Sigmoid colon (tissue), 7 donors: Measurements from ENCODE around the gene PCAT6. TPM values are rescaled to one million over a fixed set of nuclear protein-coding genes. Genes with fewer than 3 reads are reported as not detected.

ENCODE experiments used
- DNase-seq: peaks from one replicate; pipeline ENCODE4 v3.0.0-alpha.2; 2019
- H3K27ac ChIP-seq, 4 donors: fragments of 200-600 bp; sonication (generic); one replicate each; pipeline ENCODE4 v1.5.1; 2016 to 2019; ENCODE audit warnings: mild to moderate bottlenecking in 1 of 4
- H3K27me3 ChIP-seq, 3 donors: fragments of 200-600 bp; sonication (generic); one replicate each; pipeline ENCODE4 v1.5.1; 2019; ENCODE audit warnings: mild to moderate bottlenecking in 1 of 3
- H3K36me3 ChIP-seq, 4 donors: fragments of 200-600 bp; sonication (generic); one replicate each; pipeline ENCODE4 v1.5.1; 2016 to 2019
- H3K4me1 ChIP-seq, 4 donors: fragments of 200-600 bp; sonication (generic); one replicate each; pipeline ENCODE4 v1.5.1; 2017 to 2019
- H3K4me3 ChIP-seq, 4 donors: fragments of 200-600 bp; sonication (generic); one replicate each; pipeline ENCODE4 v1.5.1; 2017 to 2019; ENCODE audit warnings: mild to moderate bottlenecking in 2 of 4, moderate library complexity in 1 of 4
- H3K9me3 ChIP-seq, 4 donors: fragments of 200-600 bp in 3 of 4; sonication (generic) in 3 of 4; one replicate each; pipeline versions ENCODE4 v1.5.1 to v1.6.1; 2013 to 2019
- CTCF ChIP-seq, 4 experiments: fragments of 450-650 bp in 3 of 4; fragments of 200-600 bp in 1 of 4; IDR thresholded peaks; one replicate each; pipeline ENCODE4 v1.5.1; 2016 to 2019; ENCODE audit warnings: antibody characterized with exemption in 4 of 4, mild to moderate bottlenecking in 3 of 4, moderate library complexity in 2 of 4
- EP300 ChIP-seq, 4 donors: sonication (generic); formaldehyde crosslinking; IDR thresholded peaks; one replicate each; pipeline ENCODE4 v1.6.1; 2017; ENCODE audit warnings: antibody characterized with exemption in 4 of 4
- POLR2A ChIP-seq, 2 donors: fragments of 450-650 bp; IDR thresholded peaks; one replicate each; pipeline ENCODE4 v1.6.1; 2016; ENCODE audit warnings: antibody characterized with exemption in 2 of 2, mild to moderate bottlenecking in 2 of 2, moderate library complexity in 2 of 2
- POLR2AphosphoS5 ChIP-seq, 4 donors: sonication (generic); formaldehyde crosslinking; IDR thresholded peaks; one replicate each; pipeline ENCODE4 v1.6.1; 2017; ENCODE audit warnings: antibody characterized with exemption in 4 of 4
- WGBS, 2 donors: extraction: QIAGEN DNeasy Blood & Tissue Kit; methylation state at CpG; one replicate each; pipeline ENCODE4 v1.1.7; 2013; 5-methylcytosine and 5-hydroxymethylcytosine counted together
- intact Hi-C: fragments of 100-400 bp; cut with DNase I; formaldehyde crosslinking; loops from one replicate; pipeline ENCODE4 v1.15.1; 2023
- polyA plus RNA-seq, 3 donors: library from polyadenylated mRNA; stranded (reverse); fragments of 200-250 nt; gene quantifications; one replicate each; pipeline ENCODE4 v1.2.3, GENCODE V29; 2013
- total RNA-seq, 4 donors: library from RNA; depleted of rRNA; stranded (reverse); fragments of >200 nt; gene quantifications; one replicate each; pipeline ENCODE4 v1.1.0, GENCODE V29; 2016
- donor health status: healthy with polysubstance abuse.
- donor health status: Bipolar disorder and iron deficiency.
- donor health status: healthy.

Gene PCAT6
- total and polyA plus RNA-seq, 7 donors, result 1.6 to 1.7 TPM; not detected in 5

GRCh38 chr1:202843081-202843480, 32.3 kb downstream of the PCAT6 start:
- WGBS, 2 donors, result 91% methylated on average over 11 of the region's 11 CpGs
- H3K4me3 ChIP-seq, result no peak overlapping the region
- no peak overlapping the region for H3K27ac ChIP-seq
- H3K4me1 ChIP-seq, result no peaks in the 10 kb centered on the region
- no peak for DNase-seq
- intact Hi-C loops, result no loop called here
- no peaks in the 10 kb centered on the region for H3K9me3 ChIP-seq
- TF ChIP-seq POLR2A (IDR thresholded peaks at IDR 0.05) (no peak), CTCF (IDR thresholded peaks at IDR 0.05) (no peak), EP300 (IDR thresholded peaks at IDR 0.05) (no peak), POLR2AphosphoS5 (IDR thresholded peaks at IDR 0.05) (no peak)
- no peaks in the 10 kb centered on the region for H3K27me3 ChIP-seq
- H3K36me3 ChIP-seq, result no peaks in the 10 kb centered on the region

GRCh38 chr1:202844259-202844658, 33.5 kb downstream of the PCAT6 start:
- intact Hi-C loops, result no loop called here
- Histone ChIP-seq H3K4me3 (no peak overlapping the region), H3K9me3 (no peaks in the 10 kb centered on the region), H3K36me3 (no peaks in the 10 kb centered on the region), H3K27me3 (no peaks in the 10 kb centered on the region), H3K4me1 (no peaks in the 10 kb centered on the region), H3K27ac (no peak overlapping the region)
- no peak for TF ChIP-seq CTCF (IDR thresholded peaks at IDR 0.05)
- TF ChIP-seq POLR2AphosphoS5 (IDR thresholded peaks at IDR 0.05), result no peak
- TF ChIP-seq POLR2A (IDR thresholded peaks at IDR 0.05), result no peak
- TF ChIP-seq EP300 (IDR thresholded peaks at IDR 0.05), result no peak
- 93 to 94% methylated on average over 5 of the region's 5 CpGs for WGBS, 2 donors
- DNase-seq, result no peak

- Histone ChIP-seq H3K27ac (no peak overlapping the region), H3K36me3 (no peaks in the 10 kb centered on the region), H3K4me1 (no peaks in the 10 kb centered on the region), H3K27me3 (no peaks in the 10 kb centered on the region), H3K4me3 (no peak overlapping the region), H3K9me3 (no peaks in the 10 kb centered on the region)
- 82 to 85% methylated on average over 6 of the region's 6 CpGs for whole genome bisulfite sequencing, 2 donors
- intact Hi-C loops, result no loop called here
- no peak for TF ChIP-seq POLR2A (IDR thresholded peaks at IDR 0.05)
- TF ChIP-seq POLR2AphosphoS5 (IDR thresholded peaks at IDR 0.05), result no peak
- TF ChIP-seq EP300 (IDR thresholded peaks at IDR 0.05), result no peak
- TF ChIP-seq CTCF (IDR thresholded peaks at IDR 0.05), result no peak
- DNase-seq, result no peak
Observed at GRCh38 chr1:202844935-202845334, 34.2 kb downstream of the PCAT6 start.

DNA sequence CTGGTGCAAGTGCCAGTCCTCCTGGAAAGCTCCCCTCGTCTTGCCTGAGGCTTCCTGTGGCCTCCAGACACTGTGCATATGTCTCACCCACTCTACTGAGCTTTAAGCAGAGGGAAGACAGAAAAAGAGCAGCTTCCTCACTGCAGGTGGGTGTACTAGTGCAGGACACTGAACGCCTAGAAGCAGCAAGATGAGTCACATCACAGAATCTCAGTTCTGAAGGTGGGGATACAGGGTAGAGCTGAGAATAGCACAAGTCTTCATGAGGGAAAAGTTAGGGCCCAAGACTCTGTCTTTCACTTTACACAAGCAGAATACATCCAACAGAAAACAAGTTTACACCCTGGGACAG, 37.4 kb downstream of the PCAT6 start:
- H3K4me3 ChIP-seq, result no peak overlapping the region
- H3K27ac ChIP-seq, result no peak overlapping the region
- no peaks in the 10 kb centered on the region for H3K4me1 ChIP-seq
- no peak for TF ChIP-seq CTCF (IDR thresholded peaks at IDR 0.05)
- no peak for TF ChIP-seq POLR2AphosphoS5 (IDR thresholded peaks at IDR 0.05)
- TF ChIP-seq POLR2A (IDR thresholded peaks at IDR 0.05), result no peak
- no peak for TF ChIP-seq EP300 (IDR thresholded peaks at IDR 0.05)
- no peak for DNase-seq
- no peaks in the 10 kb centered on the region for H3K9me3 ChIP-seq
- H3K27me3 ChIP-seq, result no peaks in the 10 kb centered on the region
- WGBS, 2 donors, result 44 to 73% methylated on average over 2 of the region's 2 CpGs
- no peaks in the 10 kb centered on the region for H3K36me3 ChIP-seq
- intact Hi-C loops, result no loop called here

- no peak overlapping the region for H3K4me3 ChIP-seq
- TF ChIP-seq CTCF (IDR thresholded peaks at IDR 0.05), result no peak
- no peak for TF ChIP-seq POLR2AphosphoS5 (IDR thresholded peaks at IDR 0.05)
- no peak for TF ChIP-seq POLR2A (IDR thresholded peaks at IDR 0.05)
- H3K4me1 ChIP-seq, result no peaks in the 10 kb centered on the region
- no peaks in the 10 kb centered on the region for H3K9me3 ChIP-seq
- no peaks in the 10 kb centered on the region for H3K36me3 ChIP-seq
- WGBS, 2 donors, result 89 to 93% methylated on average over 7 of the region's 7 CpGs
- no peaks in the 10 kb centered on the region for H3K27me3 ChIP-seq
- peak; percentile 75 for DNase-seq
- intact Hi-C loops, result no loop called here
- H3K27ac ChIP-seq, result no peak overlapping the region
Observed at GRCh38 chr1:202850593-202851362, 40.0 kb downstream of the PCAT6 start.
